C4-2B (cell line): ENCODE data around the gene IL17D.

Experiments
- ZFX ChIP-seq: fragments of 450-650 bp; IDR thresholded peaks from 2 replicates; pipeline ENCODE4 v1.6.1; 2017
- TF ChIP-seq, protein P1 (sequence below): fragments of 450-650 bp; conservative IDR thresholded peaks from 2 replicates; pipeline ENCODE4 v1.5.1; 2017; ENCODE audit warnings: mild to moderate bottlenecking

- TF ChIP-seq, protein P1, sequence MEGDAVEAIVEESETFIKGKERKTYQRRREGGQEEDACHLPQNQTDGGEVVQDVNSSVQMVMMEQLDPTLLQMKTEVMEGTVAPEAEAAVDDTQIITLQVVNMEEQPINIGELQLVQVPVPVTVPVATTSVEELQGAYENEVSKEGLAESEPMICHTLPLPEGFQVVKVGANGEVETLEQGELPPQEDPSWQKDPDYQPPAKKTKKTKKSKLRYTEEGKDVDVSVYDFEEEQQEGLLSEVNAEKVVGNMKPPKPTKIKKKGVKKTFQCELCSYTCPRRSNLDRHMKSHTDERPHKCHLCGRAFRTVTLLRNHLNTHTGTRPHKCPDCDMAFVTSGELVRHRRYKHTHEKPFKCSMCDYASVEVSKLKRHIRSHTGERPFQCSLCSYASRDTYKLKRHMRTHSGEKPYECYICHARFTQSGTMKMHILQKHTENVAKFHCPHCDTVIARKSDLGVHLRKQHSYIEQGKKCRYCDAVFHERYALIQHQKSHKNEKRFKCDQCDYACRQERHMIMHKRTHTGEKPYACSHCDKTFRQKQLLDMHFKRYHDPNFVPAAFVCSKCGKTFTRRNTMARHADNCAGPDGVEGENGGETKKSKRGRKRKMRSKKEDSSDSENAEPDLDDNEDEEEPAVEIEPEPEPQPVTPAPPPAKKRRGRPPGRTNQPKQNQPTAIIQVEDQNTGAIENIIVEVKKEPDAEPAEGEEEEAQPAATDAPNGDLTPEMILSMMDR: no peak
- no peak for TF ChIP-seq ZFX
These were observed 16.3 kb downstream of the IL17D start for GRCh38 chr13:20719783-20720182.
